ENCODE data around the gene MAGEB17.
A peak's percentile ranks its signal among the peaks of the same experiment; 100 is the strongest.
"Not testable (repeated sequence)": the region's sequence is repeated elsewhere in the genome, so short reads cannot be mapped to it uniquely, and the experiment has no call there.

Gene MAGEB17

DNA sequence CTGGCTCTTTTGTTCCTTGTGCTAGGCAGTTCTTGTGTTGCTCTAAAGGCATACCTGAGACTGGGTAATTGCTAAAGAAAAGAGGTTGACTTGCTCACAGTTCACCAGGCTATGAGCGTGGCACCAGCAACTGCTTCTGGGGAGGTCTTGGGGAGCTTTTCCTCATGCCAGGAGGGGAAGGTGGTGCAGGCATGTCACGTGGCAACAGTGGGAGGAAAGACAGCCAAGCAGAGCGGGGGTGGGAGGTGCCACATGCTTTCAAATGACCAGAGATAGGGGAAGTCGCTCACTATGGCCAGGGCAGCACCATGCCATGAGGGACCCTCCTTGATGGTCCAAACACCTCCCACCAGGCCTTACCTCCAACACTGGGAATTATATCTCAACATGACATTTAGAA is 4.7 kb downstream of the MAGEB17 start:
- TF ChIP-seq, protein P1, sequence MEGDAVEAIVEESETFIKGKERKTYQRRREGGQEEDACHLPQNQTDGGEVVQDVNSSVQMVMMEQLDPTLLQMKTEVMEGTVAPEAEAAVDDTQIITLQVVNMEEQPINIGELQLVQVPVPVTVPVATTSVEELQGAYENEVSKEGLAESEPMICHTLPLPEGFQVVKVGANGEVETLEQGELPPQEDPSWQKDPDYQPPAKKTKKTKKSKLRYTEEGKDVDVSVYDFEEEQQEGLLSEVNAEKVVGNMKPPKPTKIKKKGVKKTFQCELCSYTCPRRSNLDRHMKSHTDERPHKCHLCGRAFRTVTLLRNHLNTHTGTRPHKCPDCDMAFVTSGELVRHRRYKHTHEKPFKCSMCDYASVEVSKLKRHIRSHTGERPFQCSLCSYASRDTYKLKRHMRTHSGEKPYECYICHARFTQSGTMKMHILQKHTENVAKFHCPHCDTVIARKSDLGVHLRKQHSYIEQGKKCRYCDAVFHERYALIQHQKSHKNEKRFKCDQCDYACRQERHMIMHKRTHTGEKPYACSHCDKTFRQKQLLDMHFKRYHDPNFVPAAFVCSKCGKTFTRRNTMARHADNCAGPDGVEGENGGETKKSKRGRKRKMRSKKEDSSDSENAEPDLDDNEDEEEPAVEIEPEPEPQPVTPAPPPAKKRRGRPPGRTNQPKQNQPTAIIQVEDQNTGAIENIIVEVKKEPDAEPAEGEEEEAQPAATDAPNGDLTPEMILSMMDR (IDR thresholded peaks at IDR 0.05; ENCODE audit: low read length, missing control alignments) = no peak
- DNase-seq (ENCODE audit: low read depth) = no peak

DNA sequence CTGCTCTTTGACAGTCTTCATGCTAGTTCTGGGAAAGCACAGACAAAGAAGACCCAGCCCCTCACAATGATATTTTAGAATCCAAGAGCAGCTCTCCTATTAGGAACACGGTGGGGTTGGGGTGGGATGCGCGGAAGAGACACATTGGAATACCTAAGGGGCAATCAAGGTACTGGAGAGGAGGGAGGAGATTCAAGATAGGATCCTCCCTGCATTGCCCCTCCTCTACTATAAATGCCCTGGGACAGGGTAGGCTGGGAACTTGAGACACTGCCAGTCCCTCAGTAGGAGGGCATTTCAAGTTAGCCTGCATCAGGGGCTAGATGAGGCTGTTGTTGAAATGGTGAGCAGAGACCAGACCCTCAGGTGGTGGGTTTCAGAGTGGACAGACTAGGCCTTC is 5.1 kb downstream of the MAGEB17 start:
- H3K4me3 ChIP-seq (replicated peaks; ENCODE audit: low read depth, low read length) = no peak overlapping the region
- DNase-seq (ENCODE audit: low read depth) = no peak
- TF ChIP-seq, protein P1 (IDR thresholded peaks at IDR 0.05; ENCODE audit: low read length, missing control alignments) = no peak

More for the DNA sequence above, 4.7 kb downstream of the MAGEB17 start:
- H3K4me3 ChIP-seq (replicated peaks; ENCODE audit: low read depth, low read length) = no peak overlapping the region

DNA sequence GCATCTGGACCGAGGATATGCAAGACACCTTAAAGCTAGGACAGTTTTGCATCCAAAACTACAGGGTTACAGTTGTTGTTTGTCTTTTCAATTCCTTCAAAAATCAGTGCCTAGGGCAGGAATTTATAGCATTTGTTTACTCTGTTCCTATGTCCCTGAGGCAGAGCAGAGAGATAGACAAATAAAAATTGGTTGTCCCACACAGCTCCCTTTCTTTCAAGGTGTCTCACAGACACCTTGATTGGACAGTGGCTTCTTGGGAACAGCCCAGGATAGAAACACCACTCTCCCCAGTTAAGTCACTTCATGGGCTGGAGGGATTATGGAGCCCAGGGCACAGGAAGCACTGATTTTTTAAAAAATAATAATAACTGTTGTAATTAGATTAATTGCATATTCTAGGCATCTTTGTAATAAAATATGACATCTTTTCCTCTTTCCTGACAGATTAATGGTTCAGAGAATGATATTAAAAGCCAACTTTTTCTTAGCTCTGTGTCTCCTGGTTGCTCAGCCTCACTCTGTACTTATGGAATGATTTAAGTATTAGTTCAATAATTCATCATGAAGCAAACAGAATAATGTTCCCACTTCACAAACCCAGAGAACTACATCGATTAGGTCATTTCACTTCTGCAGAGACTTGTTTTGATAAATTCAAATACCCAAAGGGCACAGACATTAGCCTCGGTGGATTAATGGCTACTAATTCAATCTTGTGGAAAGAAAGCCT is 8.2 kb downstream of the MAGEB17 start:
- no peak for DNase-seq (ENCODE audit: low read depth)
- TF ChIP-seq, protein P1 (IDR thresholded peaks at IDR 0.05; ENCODE audit: low read length, missing control alignments) = no peak
- no peak overlapping the region for H3K4me3 ChIP-seq (replicated peaks; ENCODE audit: low read depth, low read length)

DNA sequence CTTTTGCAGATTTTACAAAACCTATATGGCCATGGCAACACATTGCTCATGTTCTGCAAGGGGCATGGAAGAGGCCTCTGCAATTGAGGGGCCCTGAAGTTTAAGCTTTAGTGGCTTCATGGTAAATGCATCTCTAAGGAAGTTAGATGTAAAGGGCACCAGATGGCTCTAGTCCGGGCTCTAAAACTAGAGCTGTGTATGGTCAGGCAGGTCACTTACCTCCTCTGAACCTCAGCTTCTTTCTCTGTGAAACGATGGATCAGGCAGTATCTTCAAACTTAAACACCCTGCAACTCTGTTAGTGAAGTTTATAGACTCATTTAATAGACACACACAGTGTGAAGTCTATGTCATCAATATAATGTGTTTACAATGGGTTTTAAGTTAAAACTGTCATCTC is 10.0 kb downstream of the MAGEB17 start:
- TF ChIP-seq, protein P1 (IDR thresholded peaks at IDR 0.05; ENCODE audit: low read length, missing control alignments) = no peak
- no peak for DNase-seq (ENCODE audit: low read depth)

DNA sequence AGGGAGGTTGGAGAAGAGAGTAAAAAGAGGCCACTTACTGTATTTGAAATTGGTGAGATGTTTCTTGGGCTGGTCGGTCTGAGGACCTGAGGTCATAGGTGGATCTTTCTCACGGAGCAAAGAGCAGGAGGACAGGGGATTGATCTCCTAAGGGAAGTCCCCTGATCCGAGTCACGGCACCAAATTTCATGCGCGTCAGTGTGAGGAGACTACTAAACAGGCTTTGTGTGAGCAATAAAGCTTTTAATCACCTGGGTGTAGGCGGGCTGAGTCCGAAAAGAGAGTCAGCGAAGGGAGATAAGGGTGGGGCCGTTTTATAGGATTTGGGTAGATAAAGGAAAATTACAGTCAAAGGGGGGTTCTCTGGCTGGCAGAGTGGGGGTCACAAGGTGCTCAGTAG is 16.6 kb downstream of the MAGEB17 start:
- not testable (repeated sequence) for H3K4me3 ChIP-seq (replicated peaks; ENCODE audit: low read depth, low read length); DNase-seq (ENCODE audit: low read depth)

More for the DNA sequence above, 10.0 kb downstream of the MAGEB17 start:
- H3K4me3 ChIP-seq (replicated peaks; ENCODE audit: low read depth, low read length) = no peak overlapping the region

DNA sequence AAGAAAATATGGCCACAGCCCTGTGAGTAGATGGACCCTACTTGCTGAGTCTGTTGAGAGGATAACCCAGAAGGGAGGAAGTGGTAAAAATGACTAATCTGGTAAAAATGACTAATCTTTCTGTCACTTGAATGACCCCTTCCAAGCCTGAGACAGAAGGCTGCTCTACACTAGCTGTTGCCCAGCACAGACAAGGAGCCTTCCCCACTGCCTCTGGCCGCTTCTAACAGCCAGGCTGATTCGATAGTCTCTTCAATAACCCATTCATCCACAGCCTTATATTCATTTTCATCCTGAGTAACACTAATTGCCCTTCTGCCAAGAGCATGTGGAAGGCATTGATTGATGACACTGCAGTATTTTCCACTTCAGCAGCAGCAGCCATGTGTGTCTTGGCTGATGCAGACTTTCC is 18.4 kb downstream of the MAGEB17 start:
- TF ChIP-seq, protein P1 (IDR thresholded peaks at IDR 0.05; ENCODE audit: low read length, missing control alignments) = no peak
- H3K4me3 ChIP-seq (replicated peaks; ENCODE audit: low read depth, low read length) = no peak overlapping the region
- DNase-seq (ENCODE audit: low read depth) = peak; percentile 58

DNA sequence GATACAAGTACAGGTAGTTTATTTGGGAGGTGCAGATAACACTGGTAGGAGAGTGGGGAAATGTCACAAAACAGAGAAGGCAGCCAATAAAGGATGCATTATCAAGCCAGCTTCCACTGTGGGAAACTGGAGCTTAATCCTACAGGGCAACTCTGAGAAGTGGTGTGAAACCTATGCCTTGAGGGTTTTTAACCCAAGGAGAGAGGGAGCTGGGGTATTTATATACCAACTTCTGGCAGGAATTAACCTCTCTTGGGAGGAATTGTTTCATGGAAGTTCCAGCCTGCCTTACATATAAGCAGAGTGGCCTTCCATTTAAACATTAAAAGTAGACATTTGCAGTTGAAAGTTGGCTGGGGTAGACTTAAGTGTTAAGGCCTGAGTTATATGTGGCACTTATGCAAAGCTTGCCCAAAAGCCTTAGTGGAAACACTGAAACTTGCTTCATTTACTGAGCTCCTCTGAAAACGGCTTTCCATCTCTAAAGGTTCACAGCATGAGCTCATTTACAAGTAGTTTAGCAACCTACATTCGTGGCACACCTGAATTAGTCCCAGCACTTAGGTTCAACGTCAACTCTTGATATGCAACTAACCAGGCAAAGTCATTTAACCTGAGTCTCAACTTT is 19.2 kb downstream of the MAGEB17 start:
- no peak overlapping the region for H3K4me3 ChIP-seq (replicated peaks; ENCODE audit: low read depth, low read length)
- DNase-seq (ENCODE audit: low read depth) = no peak
- TF ChIP-seq, protein P1 (IDR thresholded peaks at IDR 0.05; ENCODE audit: low read length, missing control alignments) = no peak
